Left renal cortex interstitium (tissue), 4 donors: ENCODE results near the gene TFIP11. TPM values are rescaled to one million over a fixed set of nuclear protein-coding genes. Genes with fewer than 3 reads are reported as not detected.

ENCODE experiments used
- DNase-seq, 4 donors: peaks; one replicate each; pipeline ENCODE4 v3.0.0-alpha.2; 2013; ENCODE audit warnings: low read depth in 4 of 4, low spot score in 2 of 4, missing footprints in 1 of 4
- polyA plus RNA-seq, 4 donors: library from polyadenylated mRNA; unstranded; fragments of 120-200 nt; gene quantifications; one replicate each; pipeline ENCODE4 v1.2.1, GENCODE V29; 2013; ENCODE audit not compliant: insufficient read length in 4 of 4

The TFIP11 gene
- polyA plus RNA-seq, 4 donors = 42.9 to 45.2 (median 44.5) TPM

- DNase-seq = no peak
These were observed 59.8 kb downstream of the TFIP11 start for GRCh38 chr22:26452236-26453016.

GRCh38 chr22:26450453-26451185 is 61.7 kb downstream of the TFIP11 start:
- no peak for DNase-seq

DNA sequence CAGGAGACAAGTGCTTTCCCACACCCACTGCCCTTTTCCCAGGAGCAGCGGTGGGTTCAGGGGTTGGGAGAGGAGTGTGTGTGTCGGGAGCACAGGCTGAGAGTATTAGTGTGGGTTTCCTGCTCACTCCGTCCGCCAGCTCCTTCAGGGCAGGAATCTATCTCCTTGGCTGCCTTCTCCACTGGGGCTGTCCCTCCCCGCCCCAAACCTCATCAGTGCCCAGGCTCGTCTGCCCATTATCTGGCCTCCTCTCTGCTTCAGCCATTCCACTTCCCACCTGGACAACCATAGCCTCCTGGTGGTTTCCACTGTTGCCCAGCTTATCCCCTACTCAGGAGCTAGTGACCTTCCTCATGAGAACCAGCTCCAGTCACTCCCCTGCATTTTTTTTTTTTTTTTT is 63.3 kb downstream of the TFIP11 start:
- DNase-seq = no peak

- no peak for DNase-seq
These were observed 63.9 kb downstream of the TFIP11 start for GRCh38 chr22:26448334-26448733.

GRCh38 chr22:26447584-26448329 is 64.5 kb downstream of the TFIP11 start:
- DNase-seq = no peak

DNA sequence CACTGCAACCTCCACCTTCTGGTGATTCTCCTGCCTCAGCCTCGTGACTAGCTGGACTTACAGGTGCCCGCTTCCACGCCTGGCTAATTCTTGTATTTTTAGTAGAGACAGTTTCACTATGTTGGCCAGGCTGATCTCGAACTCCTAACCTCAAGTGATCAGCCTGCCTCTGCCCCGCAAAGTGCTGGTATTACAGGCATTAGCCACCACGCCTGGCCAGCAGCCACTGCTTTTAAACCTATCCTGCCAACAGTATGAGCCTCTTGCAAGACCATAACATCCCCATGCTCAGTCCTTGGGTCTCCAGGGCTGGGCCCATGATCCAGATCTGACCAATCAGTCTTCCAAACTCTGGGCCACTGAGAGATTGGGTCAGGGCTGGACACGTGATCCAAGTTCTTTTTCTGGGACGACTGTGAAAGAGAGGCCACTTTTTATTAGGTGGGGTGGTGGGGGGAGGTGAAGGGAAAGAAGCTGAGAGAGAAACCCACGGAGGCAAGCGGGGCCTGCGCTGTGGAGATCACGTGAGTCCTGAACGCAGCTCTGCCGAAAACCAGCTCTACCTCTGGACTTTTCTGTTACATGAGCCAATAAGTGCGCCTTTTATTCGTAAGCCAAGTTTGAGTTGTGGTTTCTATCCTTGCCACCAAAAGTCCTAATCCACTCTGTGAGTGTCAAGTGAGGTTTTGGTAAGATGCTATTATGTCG is 65.3 kb downstream of the TFIP11 start:
- DNase-seq = no peak

- DNase-seq = no peak
These were observed 66.5 kb downstream of the TFIP11 start for GRCh38 chr22:26445577-26446275.

DNA sequence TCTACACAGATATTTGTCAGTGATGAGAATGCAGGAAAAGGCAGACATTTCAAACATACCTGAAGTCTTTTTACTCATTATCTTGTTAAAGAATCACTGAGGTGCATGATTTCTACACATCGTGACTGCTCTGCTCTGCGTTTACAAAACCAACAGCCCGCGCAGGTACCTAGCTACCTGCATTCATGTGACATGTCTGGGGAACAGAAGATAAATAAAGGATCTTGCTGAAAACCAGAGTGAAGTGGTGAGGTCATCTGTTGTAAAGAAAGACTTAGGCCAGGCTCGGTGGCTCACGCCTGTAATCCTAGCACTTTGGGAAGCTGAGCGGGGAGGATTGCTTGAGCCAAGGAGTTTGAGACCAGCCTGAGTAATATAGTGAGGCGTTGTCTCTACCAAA is 67.5 kb downstream of the TFIP11 start:
- no peak for DNase-seq

- no peak for DNase-seq
These were observed 68.2 kb downstream of the TFIP11 start for GRCh38 chr22:26443901-26444690.

GRCh38 chr22:26442086-26442756 is 70.1 kb downstream of the TFIP11 start:
- no peak for DNase-seq

Other genes with a start within 250 kb of the TFIP11 start
- gene ASPHD2, start 83.2 kb downstream of the TFIP11 start, polyA plus RNA-seq = 1 to 10 TPM; 3.9 to 4.6 (median 4.2) TPM
- 10 to 100 TPM; 27.8 to 42.2 (median 36.5) TPM for gene HPS4, start 28.7 kb downstream of the TFIP11 start, polyA plus RNA-seq
- gene SRRD, start 28.6 kb downstream of the TFIP11 start, polyA plus RNA-seq = 10 to 100 TPM; 27.9 to 32.4 (median 30.6) TPM
- 10 to 100 TPM; 26.7 to 32.6 (median 29.1) TPM for gene TPST2, start 77.7 kb upstream of the TFIP11 start, polyA plus RNA-seq
- gene CRYBB1, start 105.6 kb upstream of the TFIP11 start, polyA plus RNA-seq = under 1 TPM; 0.47 to 0.95 (median 0.78) TPM
- not detected for gene CRYBA4, start 109.5 kb upstream of the TFIP11 start, polyA plus RNA-seq
- under 1 TPM; 0.14 to 0.69 (median 0.45) TPM for gene MIAT, start 145.1 kb upstream of the TFIP11 start, polyA plus RNA-seq